ENCODE results near the gene EPPIN.
"Not testable (repeated sequence)": the region's sequence is repeated elsewhere in the genome, so short reads cannot be mapped to it uniquely, and the experiment has no call there.

Gene EPPIN
- 0 to 0.15 (median 0) reads per million in 18 experiments for total RNA-seq

DNA sequence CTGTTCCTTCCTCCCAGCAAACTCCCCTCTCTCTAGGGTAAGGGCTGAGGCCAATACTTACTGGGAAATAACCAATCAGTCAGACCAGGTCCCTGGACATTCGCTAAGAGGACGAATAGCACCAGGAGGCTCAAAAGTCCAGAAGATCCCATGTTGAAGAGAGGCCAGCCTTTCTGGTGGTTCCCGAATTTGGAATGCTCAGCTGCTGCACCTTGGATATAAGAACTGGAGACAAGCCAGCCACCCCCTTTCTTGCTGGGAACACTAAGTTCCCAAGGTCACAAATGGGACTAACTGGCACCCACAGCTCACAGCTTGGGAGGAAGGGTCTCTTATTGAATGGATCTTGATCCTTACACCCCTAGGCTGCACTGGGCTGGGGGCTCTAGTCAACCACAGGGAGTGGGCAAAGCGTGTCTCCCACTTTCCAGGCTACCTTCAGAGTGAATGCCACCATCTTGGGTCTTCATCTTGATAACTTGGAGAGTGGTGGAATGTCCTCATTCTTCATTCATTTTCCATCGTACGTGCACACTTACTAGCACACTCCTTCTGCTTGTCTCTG lies at the start of gene EPPIN:
EPPIN (minus strand) TSS at position 196 of the 565 bp plus-strand sequence; CDS start at position 152, 44 bp downstream.
- no peak for DNase-seq

DNA sequence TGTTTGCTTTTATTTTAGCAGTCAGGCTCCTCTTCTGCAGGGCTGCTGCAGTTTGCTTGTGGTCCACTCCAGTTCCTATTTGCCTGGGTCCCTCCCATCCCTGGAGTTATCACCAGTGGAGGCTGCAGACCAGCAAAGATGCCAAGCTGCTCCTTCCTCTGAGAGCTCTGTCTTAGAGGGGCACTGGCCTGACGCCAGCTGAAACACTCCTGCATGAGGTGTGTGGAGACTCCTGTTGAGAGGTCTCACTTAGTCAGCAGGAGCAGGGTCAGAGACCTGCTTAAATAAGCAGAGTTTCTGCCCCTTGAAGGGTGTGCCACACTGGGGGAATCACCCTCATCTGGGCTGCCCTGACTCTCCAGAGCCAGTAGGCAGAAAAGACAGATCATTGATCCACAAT lies 48.0 kb upstream of the EPPIN start:
- no peak for DNase-seq

DNA sequence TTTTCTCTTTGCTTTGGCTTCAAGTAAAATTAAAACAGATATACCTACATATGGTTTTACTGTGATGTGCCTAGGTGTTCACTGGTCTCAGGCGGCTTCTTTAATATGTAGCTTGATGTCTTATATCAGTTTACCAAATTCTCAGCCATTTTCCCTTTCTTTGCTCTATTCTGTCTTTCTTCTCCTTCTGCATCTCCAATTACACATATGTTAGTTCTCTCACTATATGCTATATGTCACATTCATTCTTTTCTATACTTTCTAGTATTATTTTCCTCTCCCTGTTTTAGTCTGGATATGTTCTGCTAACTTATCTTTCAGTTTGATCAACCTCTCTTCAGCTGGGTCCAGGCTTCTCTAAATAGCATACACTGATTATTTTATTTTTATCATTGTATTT lies 46.3 kb upstream of the EPPIN start:
- no peak for DNase-seq

DNA sequence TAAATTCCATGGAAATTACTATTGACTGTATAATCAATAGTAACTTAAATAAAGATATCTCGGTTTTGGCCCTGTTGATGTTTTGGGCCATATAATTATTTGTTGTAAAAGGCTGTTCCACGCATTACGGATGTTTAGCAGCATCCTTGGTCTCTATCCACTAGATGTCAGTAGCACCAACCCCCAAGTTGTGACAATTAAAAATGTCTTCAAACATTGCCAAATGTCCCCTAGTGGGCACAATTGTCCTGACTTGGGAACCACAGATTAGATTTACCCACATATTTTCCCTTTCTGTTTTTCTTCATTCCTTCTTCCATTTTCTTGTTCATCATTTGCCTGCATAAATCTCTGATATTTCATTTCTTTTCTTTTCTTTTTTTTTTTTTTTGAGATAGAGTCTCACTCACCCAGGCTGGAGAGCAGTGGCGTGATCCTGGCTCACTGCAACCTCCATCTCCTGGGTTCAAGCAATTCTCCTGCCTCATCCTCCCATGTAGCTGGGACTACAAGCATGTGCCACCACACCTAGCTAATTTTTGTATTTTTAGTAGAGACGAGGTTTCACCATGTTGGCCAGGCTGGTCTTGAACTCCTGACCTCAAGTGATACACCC lies 45.5 kb upstream of the EPPIN start:
- DNase-seq = peak; percentile 79 to 84

- DNase-seq = no peak
Observed at GRCh38 chr20:45589725-45590124, 42.5 kb upstream of the EPPIN start.

DNA sequence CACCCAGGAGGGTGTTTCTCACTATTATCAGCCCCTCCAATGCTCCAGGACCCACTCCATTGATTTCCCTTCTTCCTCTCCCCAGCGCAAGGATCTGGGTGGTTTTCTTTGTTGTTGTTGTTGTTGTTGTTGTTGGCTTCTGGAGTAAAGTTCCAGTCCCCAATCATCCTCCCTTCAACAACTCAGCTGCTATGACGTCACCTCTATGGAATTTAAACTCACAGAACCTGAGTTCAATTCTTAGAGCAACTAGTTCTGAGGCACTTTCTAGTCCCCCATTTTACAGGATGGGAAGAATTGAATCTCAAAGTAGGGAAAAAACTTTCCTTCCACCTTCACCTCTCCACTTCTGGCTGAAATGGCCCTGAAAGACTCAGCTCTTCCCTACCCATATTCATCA lies 41.6 kb upstream of the EPPIN start:
- DNase-seq = no peak

GRCh38 chr20:45585986-45586385 lies 38.8 kb upstream of the EPPIN start:
- not testable (repeated sequence) for DNase-seq

GRCh38 chr20:45584294-45584693 lies 37.1 kb upstream of the EPPIN start:
- DNase-seq = not testable (repeated sequence)

GRCh38 chr20:45583502-45583901 lies 36.3 kb upstream of the EPPIN start:
- no peak for DNase-seq

- DNase-seq = no peak
Observed at GRCh38 chr20:45581702-45582101, 34.5 kb upstream of the EPPIN start.

DNA sequence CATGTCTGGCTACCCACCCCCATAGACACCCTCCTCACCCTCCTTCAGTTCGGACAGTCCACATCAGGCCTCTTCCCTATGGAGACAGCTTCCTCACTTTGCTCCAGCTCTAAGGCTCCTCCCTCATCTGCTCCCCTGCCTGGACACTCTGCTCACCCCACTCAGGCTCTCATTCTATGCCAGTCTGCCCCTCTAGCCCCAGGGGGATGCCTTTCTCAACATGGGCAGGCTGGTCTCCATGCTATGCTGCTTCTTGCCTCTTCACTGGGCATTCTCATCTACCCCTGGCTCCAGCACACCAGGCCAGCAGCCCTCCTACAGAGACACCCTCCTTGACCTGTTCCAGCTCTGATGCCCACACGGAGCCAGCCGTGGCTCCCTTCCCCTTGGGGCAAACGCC lies 32.0 kb upstream of the EPPIN start, which contains the start of gene WFDC8:
WFDC8 (minus strand) TSS at position 101 of the 400 bp plus-strand sequence; CDS start at position 64, 37 bp downstream.
- no peak for DNase-seq

DNA sequence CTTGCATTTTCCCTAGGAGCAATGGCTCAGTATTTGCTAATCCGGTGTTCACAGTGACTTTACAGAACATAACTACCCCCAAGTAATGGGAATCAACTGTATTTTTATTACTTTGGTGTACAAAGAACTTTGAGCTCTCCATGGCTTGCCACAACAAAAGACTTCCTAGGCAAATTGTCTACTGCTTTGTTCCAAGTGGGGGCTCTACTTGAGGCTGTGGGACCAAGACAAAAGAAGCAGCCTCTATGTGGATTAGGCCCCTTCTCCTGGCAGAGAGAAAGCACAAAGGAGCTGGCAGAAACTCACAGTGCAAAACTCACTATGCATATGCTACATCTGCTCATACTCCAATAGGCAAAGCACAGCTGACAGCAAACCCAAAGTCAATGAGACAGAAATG lies 31.0 kb upstream of the EPPIN start:
- no peak for DNase-seq

DNA sequence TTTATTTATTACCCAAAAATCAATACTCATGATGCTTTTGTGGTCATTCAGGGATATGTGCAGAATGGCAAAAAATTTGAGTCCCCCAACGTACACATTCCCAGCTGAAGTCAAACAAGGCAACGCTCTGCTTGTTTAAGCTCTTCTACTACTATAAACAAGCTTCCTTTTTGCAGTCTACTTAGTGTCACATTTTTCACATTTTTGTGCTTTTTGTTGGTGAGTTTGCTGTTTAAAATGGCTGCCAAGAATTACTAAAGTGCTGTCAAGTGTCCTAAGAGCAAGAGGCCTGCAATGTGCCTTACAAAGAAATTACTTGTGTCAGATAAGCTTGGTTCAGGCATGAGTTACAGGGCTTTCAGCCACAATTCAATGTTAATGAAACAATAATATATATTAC lies 29.8 kb upstream of the EPPIN start:
- DNase-seq = no peak

- DNase-seq = no peak
Observed at GRCh38 chr20:45575931-45576330, 28.7 kb upstream of the EPPIN start.

GRCh38 chr20:45569650-45570049 lies 22.4 kb upstream of the EPPIN start:
- not testable (repeated sequence) for DNase-seq

DNA sequence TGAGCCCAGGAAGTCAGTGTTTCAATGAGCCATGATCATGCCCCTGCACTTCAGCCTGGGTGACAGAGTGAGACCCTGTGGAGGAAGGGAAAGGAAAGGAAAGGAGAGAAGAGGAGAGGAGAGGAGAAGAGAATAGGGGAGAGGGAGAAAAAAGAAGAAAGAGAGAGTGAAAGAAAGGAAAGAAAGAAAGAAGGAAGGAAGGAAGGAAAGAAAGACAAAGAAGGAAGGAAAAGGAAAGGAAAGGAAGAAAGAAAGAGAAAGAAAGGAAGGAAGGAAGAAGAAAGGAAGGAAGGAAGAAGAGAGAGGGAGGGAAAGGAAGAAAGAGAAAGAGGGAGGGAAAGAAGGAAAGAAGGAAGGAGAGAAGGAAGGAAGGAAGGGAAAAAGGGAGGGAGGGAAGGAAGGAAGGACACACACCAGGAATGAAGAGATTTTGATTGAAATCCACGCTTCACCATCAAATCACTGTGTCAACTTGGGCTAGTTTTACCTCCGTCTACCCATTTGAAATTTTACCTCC lies 17.6 kb upstream of the EPPIN start:
- no peak for DNase-seq

DNA sequence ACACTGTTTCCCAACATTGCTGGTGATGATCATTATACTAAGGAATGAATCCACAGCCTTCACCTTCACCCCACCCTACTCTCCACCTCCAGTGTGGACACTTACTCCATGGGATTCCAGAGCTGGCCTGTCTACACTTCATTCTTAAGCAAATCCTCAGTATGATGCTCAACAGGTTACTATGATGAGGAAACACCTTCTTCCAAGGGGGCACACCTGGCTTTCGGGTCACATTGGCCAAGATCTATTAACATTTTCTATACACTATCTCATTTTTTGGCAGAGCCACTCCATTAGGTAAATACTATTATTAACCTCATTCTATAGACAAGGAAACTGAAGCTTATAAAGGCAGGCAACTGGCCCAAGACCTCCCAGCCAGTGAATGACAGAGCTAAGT lies 8.0 kb upstream of the EPPIN start:
- no peak for DNase-seq

DNA sequence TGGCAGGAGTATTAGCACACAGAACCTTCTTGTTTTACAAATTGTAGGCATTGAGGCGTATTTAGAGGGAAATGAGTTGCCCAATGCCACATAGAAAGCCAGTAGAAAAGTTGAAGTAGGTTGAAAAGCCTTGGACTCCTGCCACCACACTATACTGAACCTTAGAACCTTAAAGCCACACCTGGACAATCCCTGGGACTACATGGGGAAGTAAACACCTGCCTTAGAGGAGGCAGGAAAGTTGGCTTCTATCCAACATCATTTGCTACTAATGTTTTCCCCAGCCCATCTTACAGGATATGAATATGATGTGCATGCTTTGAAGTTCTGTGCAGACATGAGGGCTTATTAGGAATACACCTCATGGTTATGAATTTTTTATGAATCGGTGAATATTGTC lies 5.3 kb upstream of the EPPIN start:
- no peak for DNase-seq

- no peak for DNase-seq
Observed at GRCh38 chr20:45550765-45551164, 3.6 kb upstream of the EPPIN start.

DNA sequence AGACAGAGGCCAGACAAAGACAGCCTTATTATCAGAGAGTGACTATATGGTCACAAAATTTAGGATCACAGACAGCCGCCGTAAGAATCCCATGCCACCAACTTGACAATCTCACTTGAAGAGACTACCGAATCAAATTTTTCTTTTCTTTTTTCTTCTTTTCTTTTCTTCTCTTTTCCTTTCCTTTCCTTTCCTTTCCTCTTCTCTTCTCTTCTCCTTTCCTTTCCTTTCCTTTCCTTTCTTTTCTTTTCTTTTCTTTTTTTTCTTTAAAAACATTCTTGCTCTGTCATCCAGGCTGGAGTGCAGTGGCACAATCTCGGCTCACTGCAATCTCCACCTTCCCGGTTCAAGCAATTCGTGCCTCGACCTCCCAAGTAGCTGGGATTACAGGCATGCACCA lies 1.2 kb upstream of the EPPIN start:
- DNase-seq = no peak

DNA sequence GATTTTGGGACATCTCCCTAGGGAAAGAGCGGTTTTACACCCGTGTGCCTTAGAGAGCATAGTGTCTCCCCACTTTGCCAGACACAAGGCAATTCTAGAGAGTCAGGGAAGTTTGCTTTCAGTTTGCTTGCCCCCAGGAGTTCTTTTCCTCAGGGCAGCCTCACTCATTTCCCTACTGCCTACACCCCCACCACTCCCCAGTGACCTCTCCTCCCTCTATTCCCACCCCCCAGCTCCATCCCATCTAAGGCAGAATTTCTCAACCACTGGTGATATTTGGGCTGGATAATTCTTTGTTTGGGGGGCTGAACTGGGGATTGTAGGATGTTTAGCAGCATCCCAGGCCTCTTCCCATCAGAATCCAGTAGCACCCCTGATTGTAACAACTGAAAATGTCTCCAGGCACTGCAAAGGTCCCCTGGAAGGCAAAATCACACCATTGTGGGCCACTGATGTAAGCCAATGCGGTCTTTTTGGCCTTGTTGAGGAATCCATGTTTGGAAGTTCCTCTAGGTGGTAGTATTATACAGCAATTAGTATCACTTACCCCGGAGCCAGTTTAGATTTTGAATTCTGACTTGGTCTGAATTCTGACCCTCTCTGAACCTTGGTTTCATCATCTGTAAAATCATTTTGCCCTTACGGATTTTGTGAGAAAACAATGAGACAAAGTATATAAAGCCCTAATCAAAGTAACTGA lies 1.3 kb downstream of the EPPIN start:
- DNase-seq = peak; percentile 8 to 22

DNA sequence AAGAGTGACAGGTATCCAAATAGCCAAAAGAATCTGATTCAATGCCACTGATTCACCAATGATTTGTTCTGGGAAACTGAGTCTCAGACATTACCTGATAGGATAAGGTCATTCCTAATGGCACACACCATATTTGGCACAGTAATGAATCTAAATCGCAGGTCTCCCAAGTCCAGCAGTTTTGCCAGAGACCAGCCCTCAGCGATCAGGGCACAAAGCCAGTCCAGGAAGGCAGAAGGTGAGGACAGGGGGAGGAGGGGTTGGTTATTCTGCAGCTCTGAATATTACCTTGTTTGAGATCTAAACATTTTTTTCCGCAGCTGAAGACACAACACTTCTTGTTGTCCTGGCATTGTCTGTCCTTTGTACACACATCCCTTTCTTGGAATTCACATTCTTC lies 1.9 kb downstream of the EPPIN start:
- DNase-seq = no peak

DNA sequence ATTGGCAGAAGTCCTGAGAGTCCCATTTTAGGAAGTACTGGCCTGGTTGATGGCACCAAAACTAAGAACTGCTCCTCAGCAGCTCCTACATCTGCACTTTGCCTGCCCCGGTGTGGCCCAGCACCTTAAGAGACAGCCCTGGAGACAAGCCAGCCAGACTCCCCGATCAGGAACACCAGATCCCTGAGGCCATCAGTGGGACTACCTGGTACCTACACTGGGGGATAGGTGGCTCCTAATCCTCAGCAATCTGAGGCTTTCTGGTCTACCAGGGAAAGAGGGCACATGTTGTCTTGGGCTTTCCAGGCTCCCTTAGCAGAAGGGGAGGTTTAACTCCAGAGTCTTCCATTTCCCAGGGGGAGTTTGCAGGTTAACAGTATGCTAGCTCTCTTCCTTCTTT lies 7.8 kb downstream of the EPPIN start, which contains the start of gene WFDC6:
WFDC6 (minus strand) TSS at position 101 of the 400 bp plus-strand sequence; CDS start at position 26, 75 bp downstream.
- no peak for DNase-seq

Data from inflammatory macrophage (primary cell).